Effector memory CD4-positive, alpha-beta T cell (primary cell): ENCODE results near the gene CALM1.

Experiments used
- DNase-seq, 3 donors: peaks; one replicate each; pipeline ENCODE4 v3.0.0-alpha.2; 2020
- H3K27ac ChIP-seq: 2 replicates; pipeline ENCODE4 v1.7.0; 2013; ENCODE audit warnings: mild to moderate bottlenecking, low read length, moderate library complexity; ENCODE audit not compliant: insufficient read depth, poor library complexity, severe bottlenecking
- H3K27me3 ChIP-seq: replicated peaks from 2 replicates; pipeline ENCODE4 v1.7.0; 2013; ENCODE audit warnings: mild to moderate bottlenecking, low read length; ENCODE audit not compliant: insufficient read depth, control insufficient read depth, poor library complexity, severe bottlenecking
- H3K36me3 ChIP-seq: 2 replicates; pipeline ENCODE4 v1.7.0; 2013; ENCODE audit warnings: mild to moderate bottlenecking, low read length, moderate library complexity; ENCODE audit not compliant: control insufficient read depth, insufficient read depth
- H3K4me1 ChIP-seq: 2 replicates; pipeline ENCODE4 v1.7.0; 2013; ENCODE audit warnings: low read length, mild to moderate bottlenecking; ENCODE audit not compliant: control insufficient read depth, insufficient read depth, poor library complexity, severe bottlenecking
- H3K4me3 ChIP-seq: 2 replicates; pipeline ENCODE4 v1.7.0; 2013; ENCODE audit warnings: low read length, low read depth, mild to moderate bottlenecking; ENCODE audit not compliant: insufficient read depth, poor library complexity, severe bottlenecking
- H3K9me3 ChIP-seq: 2 replicates; pipeline ENCODE4 v1.7.0; 2013; ENCODE audit warnings: mild to moderate bottlenecking, low read length, moderate library complexity; ENCODE audit not compliant: control insufficient read depth

Gene CALM1

GRCh38 chr14:90447720-90448497 lies 51.1 kb downstream of the CALM1 start:
- DNase-seq: no peak

GRCh38 chr14:90449411-90449810 lies 52.6 kb downstream of the CALM1 start:
- H3K9me3 ChIP-seq: no peaks in the 10 kb centered on the region
- H3K27me3 ChIP-seq: no peaks in the 10 kb centered on the region
- no peaks in the 10 kb centered on the region for H3K4me1 ChIP-seq
- H3K27ac ChIP-seq: no peak overlapping the region
- DNase-seq: no peak
- no peak overlapping the region for H3K4me3 ChIP-seq
- no peaks in the 10 kb centered on the region for H3K36me3 ChIP-seq

More at GRCh38 chr14:90447720-90448497, 51.1 kb downstream of the CALM1 start:
- H3K27me3 ChIP-seq: no peaks in the 10 kb centered on the region
- no peaks in the 10 kb centered on the region for H3K9me3 ChIP-seq
- H3K4me3 ChIP-seq: no peak overlapping the region
- no peak overlapping the region for H3K27ac ChIP-seq
- no peaks in the 10 kb centered on the region for H3K4me1 ChIP-seq
- H3K36me3 ChIP-seq: no peaks in the 10 kb centered on the region

- H3K4me1 ChIP-seq: no peaks in the 10 kb centered on the region
- no peak for DNase-seq
- H3K27me3 ChIP-seq: no peaks in the 10 kb centered on the region
Measured at GRCh38 chr14:90450151-90450550, 53.3 kb downstream of the CALM1 start.

GRCh38 chr14:90450667-90451066 lies 53.8 kb downstream of the CALM1 start:
- no peak overlapping the region for H3K4me3 ChIP-seq
- H3K27me3 ChIP-seq: no peaks in the 10 kb centered on the region
- no peaks in the 10 kb centered on the region for H3K4me1 ChIP-seq
- no peaks in the 10 kb centered on the region for H3K36me3 ChIP-seq
- H3K27ac ChIP-seq: no peak overlapping the region
- no peaks in the 10 kb centered on the region for H3K9me3 ChIP-seq
- no peak for DNase-seq

More at GRCh38 chr14:90450151-90450550, 53.3 kb downstream of the CALM1 start:
- Histone ChIP-seq H3K27ac (no peak overlapping the region), H3K36me3 (no peaks in the 10 kb centered on the region), H3K9me3 (no peaks in the 10 kb centered on the region), H3K4me3 (no peak overlapping the region)

- H3K4me1 ChIP-seq: no peaks in the 10 kb centered on the region
- H3K36me3 ChIP-seq: no peaks in the 10 kb centered on the region
- no peaks in the 10 kb centered on the region for H3K9me3 ChIP-seq
- no peak for DNase-seq
- no peak overlapping the region for H3K27ac ChIP-seq
- no peaks in the 10 kb centered on the region for H3K27me3 ChIP-seq
- no peak overlapping the region for H3K4me3 ChIP-seq
Measured at GRCh38 chr14:90451443-90451842, 54.6 kb downstream of the CALM1 start.

GRCh38 chr14:90451961-90452360 lies 55.1 kb downstream of the CALM1 start:
- no peaks in the 10 kb centered on the region for H3K36me3 ChIP-seq
- no peak overlapping the region for H3K4me3 ChIP-seq
- H3K4me1 ChIP-seq: no peaks in the 10 kb centered on the region
- no peak for DNase-seq
- H3K27me3 ChIP-seq: no peaks in the 10 kb centered on the region
- no peaks in the 10 kb centered on the region for H3K9me3 ChIP-seq
- H3K27ac ChIP-seq: no peak overlapping the region

GRCh38 chr14:90452366-90452765 lies 55.5 kb downstream of the CALM1 start:
- Histone ChIP-seq H3K27ac (no peak overlapping the region), H3K9me3 (no peaks in the 10 kb centered on the region), H3K4me3 (no peak overlapping the region), H3K36me3 (no peaks in the 10 kb centered on the region), H3K27me3 (no peaks in the 10 kb centered on the region), H3K4me1 (no peaks in the 10 kb centered on the region)
- DNase-seq: no peak

GRCh38 chr14:90453401-90453951 lies 56.6 kb downstream of the CALM1 start:
- Histone ChIP-seq H3K27ac (no peak overlapping the region), H3K4me1 (no peaks in the 10 kb centered on the region)
- DNase-seq: no peak

GRCh38 chr14:90454041-90455000 lies 57.5 kb downstream of the CALM1 start:
- no peak overlapping the region for H3K4me3 ChIP-seq
- no peaks in the 10 kb centered on the region for H3K4me1 ChIP-seq
- no peak for DNase-seq
- H3K27ac ChIP-seq: no peak overlapping the region
- no peaks in the 10 kb centered on the region for H3K36me3 ChIP-seq
- H3K27me3 ChIP-seq: no peaks in the 10 kb centered on the region
- H3K9me3 ChIP-seq: no peaks in the 10 kb centered on the region

More at GRCh38 chr14:90453401-90453951, 56.6 kb downstream of the CALM1 start:
- Histone ChIP-seq H3K27me3 (no peaks in the 10 kb centered on the region), H3K9me3 (no peaks in the 10 kb centered on the region), H3K36me3 (no peaks in the 10 kb centered on the region), H3K4me3 (no peak overlapping the region)
